GM18499 (cell line): Measurements from ENCODE around the gene TCF12.

Experiments
- ATAC-seq: cut with Tn5 transposase; IDR thresholded peaks from one replicate; pipeline ENCODE4 v1.9.1; 2021; ENCODE audit warnings: moderate number of reproducible peaks; ENCODE audit not compliant: insufficient read depth, unreplicated experiment

The TCF12 gene

DNA sequence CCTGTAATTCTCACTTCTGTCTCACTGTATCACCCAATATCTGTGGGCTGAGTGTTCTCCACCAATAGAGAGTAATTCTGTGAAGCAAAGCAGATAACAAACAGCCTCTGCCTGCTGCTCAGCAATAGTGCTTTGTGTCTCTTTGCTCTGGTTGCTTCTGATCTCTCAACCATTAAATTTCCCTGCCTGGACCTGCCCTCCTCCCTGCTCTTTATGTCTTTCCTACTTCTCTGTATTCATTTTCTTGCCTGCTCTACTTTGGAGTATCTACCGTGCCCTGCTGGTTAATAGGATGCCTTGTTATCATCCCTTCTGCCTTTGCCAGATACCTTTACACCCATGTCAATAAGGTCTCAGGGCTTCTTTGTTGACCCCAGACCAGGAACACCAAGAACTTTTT lies 355.0 kb downstream of the TCF12 start:
- ATAC-seq = no peak

- ATAC-seq = no peak
Observed at GRCh38 chr15:57278439-57278838, 360.0 kb downstream of the TCF12 start.

GRCh38 chr15:57280464-57280863 lies 362.0 kb downstream of the TCF12 start:
- ATAC-seq = no peak

DNA sequence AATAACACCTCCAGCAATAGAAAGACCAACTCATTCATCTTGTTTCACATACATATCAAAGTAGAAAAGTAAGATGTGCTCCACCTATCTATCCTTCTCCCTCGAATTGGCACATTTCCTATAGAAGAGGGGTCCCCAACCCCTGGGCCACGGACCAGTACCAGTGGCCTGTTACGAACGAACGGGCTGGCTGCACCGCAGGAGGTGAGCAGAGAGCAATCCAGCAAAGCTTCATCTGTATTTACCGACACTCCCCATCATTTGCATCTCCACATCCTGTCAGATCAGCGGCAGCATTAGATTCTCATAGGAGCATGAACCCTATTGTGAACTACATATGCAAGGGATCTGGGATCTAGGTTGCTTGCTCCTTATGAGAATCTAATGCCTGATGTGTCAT lies 362.9 kb downstream of the TCF12 start:
- peak; percentile 46 for ATAC-seq

DNA sequence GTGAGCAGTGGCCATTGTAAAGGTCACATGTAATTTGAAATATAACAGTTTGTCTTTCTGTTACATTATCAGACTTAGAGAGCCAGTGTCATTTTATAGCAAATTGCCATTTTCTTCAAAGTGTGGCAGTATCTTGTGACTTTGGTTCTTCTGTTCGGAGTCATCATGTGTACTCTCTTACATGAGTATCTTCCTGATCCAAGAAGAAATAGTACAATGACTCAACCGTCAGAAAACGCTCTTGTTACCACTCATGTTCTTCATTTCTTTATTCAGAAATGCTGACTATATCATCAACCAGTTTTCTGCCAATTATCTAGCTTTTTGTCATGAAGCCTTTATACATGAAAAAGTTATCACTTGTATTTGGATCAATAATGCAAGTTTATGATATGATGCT lies 364.2 kb downstream of the TCF12 start:
- no peak for ATAC-seq

DNA sequence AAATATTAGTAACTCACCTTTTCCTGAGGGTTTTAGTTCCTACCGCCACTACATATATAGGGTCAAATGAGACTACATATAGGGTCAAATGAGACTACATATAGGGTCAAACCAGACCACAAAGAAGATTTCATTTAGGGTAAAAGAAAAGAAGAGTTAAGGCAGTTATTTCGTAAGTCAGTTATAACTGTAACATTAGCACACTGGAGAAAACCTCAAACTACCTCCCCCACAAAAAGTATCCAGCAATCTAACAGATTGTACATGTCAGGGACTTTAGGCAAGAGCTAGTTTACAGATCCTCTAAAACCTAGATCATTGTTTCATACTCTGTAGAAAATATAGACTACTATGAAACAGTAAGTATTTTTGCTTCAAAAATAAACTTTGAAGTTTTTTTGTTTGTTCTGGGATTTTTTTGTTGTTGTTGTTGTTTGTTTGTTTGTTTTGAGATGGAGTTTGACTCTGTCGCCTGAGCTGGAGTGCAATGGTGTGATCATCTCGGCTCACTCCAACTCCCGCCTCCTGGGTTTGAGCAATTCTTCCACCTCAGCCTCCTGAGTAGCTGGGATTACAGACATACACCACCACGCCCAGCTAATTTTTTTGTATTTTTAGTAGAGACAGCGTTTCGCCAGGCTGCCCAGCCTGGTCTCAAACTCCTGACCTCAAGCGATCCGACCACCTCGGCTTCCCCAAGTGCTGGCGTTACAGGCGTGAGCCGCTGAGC lies 365.5 kb downstream of the TCF12 start:
- no peak for ATAC-seq

DNA sequence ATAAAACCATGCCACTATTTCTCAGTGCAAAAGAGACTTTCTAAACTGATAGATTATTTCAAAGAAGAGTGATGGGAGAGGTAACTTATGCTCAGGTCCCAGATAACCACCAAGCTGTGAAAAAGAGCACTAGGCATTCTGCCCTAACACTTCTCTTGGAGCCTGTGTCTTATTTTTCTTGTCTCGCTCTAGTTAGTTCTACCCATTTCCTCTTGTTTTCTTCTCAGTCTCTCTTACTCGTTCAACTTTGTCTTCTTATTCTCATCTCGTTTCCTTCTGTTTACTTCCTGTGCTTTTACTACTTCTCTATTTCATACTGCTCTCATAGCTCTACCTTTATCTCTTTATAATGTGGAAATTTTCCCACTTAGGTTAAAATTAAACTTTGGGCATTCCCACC lies 366.1 kb downstream of the TCF12 start:
- ATAC-seq = no peak

- ATAC-seq = no peak
Observed at GRCh38 chr15:57285386-57285785, 366.9 kb downstream of the TCF12 start.

GRCh38 chr15:57286446-57287122 lies 368.1 kb downstream of the TCF12 start:
- no peak for ATAC-seq

DNA sequence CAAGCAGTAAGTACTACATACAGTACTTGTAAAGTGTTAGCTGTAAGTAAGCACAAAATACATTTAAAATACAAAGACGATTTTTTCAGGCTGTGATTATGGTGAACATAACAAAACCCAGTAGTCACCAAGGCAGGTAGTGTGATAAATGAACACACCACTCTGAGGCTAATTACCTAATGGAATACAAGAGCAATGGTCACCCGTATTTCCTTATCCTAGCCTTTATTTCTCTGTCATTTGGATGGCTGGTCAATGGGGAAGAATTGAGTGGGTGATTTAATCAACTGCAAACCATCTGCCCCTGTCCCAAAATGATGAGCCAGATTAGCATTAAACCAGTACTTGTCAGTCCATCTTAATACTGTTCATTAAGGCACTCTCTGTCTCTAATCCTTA lies 368.7 kb downstream of the TCF12 start:
- ATAC-seq = no peak

GRCh38 chr15:57288926-57289580 lies 370.6 kb downstream of the TCF12 start:
- no peak for ATAC-seq

DNA sequence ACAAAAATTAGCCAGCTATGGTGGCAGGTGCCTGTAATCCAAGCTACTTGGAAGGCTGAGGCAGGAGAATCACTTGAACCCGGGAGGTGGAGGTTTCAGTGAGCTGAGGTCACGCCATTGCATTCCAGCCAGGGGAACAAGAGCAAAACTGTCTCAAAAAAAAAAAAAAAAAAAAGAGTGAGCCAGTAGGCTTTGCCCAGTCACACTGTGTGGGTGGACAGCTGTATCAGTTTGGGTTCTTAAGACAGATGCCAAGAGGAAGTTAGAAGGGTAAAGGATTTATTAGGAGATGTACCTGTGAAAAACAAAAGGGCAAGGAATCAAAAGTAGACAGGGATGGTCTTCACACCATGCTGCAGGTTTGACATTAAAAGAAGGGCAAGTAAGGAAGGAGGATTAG lies 371.7 kb downstream of the TCF12 start:
- ATAC-seq = no peak

- no peak for ATAC-seq
Observed at GRCh38 chr15:57290826-57291225, 372.4 kb downstream of the TCF12 start.

DNA sequence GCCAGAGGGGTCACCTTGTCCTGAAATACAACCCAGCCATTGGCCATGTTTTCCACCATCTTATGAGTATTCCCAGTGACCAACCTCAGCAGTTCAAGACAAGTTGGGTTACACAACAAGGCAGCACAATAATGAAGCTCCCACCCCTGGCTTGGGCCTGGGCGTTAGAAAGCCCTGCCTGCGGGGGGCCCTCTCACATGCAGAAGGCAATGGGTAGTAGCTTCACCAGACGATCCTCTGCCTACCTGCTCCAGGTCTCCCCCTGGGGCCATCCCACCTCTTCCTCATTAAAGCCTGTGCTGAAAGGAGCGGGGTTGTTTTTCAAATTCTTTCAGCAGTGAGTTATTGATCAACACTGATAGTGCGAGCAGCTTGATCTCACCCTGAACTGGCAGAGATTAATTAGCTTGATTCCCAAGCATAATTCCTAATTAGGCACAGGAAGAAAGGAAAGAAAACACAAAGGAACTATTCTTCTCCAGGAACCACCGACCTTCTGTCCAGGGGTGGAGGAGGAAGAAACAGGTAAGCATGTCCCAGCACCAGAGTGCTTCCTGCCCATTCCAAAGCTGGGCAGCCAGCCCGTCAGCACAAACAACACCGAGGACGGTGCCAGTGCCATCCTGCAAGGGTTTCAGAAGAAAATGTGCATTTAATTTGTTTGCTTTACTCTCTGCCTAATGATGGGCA lies 378.2 kb downstream of the TCF12 start:
- ATAC-seq = no peak

GRCh38 chr15:57297163-57297593 lies 378.7 kb downstream of the TCF12 start:
- no peak for ATAC-seq

DNA sequence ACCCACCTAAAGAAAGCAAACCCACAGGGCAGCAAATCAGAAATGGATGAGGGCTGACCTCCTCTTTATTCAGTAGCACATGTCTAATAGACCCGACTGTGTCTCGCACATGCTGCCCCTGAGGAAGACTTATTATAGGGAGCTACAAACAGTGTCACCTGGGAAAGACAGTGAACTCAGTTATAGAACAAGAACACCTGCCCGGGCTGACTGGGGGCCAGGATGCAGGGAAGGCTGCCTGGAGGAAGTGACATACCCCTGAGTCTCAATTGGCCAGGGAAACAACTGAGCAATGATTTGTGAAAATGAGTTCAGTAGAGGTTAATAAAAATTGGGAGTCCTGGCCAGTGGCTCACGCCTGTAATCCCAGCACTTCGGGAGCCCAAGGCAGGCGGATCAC lies 379.2 kb downstream of the TCF12 start:
- no peak for ATAC-seq

DNA sequence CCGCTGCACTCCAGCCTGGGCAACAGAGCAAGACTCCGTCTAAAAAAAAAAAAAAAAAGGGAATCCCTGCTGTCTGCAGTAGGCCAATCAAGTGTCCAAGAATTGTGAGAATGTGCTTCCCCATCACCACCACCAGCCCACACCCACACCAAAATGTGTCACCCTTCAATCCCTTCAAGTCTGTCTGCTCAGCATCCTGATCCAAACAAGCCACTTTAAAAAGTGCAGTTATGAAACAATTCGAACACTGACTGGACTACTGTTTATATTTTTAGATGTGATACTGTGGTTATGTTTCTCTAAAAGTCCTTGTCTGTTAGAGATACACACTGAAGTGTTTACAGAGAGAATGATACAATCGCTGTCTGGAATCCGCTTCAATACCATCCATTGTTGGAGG lies 379.8 kb downstream of the TCF12 start:
- ATAC-seq = no peak

DNA sequence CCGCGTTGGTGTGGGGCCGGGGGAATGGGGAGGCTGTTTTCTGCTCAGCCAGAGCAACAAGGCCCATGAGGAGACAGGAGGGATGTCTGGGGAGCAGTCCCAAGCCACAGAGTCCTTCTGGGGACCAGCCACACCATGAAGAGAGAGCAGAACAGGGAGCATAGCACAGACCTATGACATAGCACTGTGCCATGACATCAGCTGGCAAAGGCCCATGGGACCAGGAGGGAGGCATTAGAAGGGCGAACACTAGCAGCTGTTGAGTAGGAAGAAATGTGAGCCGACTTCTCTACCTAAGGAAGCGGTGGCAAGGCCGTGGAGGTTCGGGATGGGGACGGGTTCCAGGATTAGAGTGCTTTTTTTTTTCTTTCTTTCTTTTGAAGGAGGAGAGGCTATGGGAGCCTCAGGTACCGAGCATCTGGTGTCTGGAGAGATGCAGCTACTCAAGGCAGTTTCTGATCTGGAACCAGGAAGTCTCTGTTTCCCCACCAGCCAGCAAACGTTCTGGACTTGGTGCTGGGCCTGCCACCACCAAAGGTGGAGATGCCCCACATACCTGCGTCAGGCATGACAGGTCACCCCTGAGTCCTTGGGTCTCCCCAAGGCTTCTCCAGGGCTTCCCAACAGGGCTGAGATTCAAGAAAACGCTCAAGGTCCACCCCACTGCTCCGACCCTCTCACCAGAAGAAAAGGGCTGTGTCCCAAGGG lies 380.6 kb downstream of the TCF12 start:
- ATAC-seq = no peak

DNA sequence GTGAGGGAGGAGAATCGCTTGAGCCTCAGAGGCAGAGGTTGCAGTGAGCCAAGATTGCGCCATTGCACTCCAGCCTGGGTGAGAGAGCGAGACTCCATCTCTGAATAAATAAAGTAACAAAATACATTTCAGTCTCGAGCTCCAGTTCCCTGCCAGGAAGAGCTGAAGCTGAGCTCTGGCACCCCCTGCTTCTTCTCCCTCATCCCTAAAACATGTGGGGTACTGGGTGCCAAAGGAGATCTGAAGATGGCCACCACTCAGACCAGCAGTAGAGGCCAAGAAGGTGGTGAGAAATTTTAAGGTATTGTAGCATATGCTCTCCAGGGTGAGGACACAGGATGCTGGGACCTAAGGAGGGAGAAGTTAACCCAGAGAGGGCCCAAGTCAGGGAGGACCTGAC lies 382.9 kb downstream of the TCF12 start:
- ATAC-seq = no peak

- no peak for ATAC-seq
Observed at GRCh38 chr15:57302640-57303257, 384.3 kb downstream of the TCF12 start.
